HG03066 (cell line): ENCODE data around the gene ME1.

Source experiments
- ATAC-seq: cut with Tn5 transposase; IDR thresholded peaks from one replicate; pipeline ENCODE4 v1.9.1; 2021; ENCODE audit warnings: low read depth; ENCODE audit not compliant: unreplicated experiment

ME1 gene

GRCh38 chr6:83433177-83433576, 2.3 kb upstream of the ME1 start:
- no peak for ATAC-seq

DNA sequence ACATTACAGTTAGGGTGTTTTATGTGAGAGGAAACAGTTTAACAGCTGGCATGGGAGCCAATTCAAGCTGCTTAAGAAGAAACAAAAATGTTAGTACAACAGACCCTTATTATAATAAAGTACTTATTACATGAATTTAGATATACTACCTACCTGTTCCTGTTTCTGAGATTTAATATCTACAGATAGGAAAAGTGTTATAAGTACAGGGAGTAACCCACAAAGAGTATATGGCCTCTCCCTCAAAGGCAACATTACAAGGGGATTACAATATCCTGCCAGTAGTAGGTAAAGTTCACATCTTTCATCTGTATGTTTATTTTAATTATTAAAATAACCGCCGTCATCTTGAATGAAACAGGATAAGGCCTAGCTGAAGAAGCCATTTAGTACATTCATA, 1.8 kb upstream of the ME1 start:
- no peak for ATAC-seq

- ATAC-seq, result no peak
Observed at GRCh38 chr6:83431545-83432155, 799 bp upstream of the ME1 start.

GRCh38 chr6:83429857-83430610, 817 bp downstream of the ME1 start:
- ATAC-seq, result peak; percentile 9

- no peak for ATAC-seq
Observed at GRCh38 chr6:83429269-83429668, 1.6 kb downstream of the ME1 start.

DNA sequence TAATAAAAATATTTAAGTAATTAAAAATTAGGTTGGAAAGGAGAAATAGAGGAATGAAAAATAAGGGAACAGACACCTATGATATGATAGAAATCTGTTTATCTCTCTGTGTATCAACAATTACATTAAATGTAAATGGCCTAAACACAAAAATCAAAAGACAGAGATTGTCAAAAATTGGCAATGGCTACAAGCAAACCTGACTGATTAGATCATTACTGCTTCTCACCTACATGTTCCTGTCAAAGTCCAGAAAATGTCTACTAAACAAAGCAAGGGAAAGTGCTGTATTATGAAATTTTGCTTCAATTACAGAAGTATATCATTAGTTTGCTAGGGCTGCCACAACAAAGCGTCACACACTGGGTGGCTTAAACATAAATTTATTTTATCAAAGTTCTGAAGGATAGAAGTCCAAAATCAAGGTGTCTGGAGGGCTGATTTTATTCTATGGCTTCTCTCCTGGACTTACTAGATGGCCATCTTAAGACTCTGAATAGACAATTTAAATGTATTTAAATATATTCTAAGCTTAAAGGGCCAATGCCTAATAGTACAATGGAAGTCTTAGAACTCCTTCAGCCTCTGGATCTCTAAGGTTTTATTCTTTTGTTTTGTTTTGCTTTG, 6.3 kb downstream of the ME1 start:
- ATAC-seq, result no peak

GRCh38 chr6:83417880-83418663, 12.8 kb downstream of the ME1 start:
- no peak for ATAC-seq

DNA sequence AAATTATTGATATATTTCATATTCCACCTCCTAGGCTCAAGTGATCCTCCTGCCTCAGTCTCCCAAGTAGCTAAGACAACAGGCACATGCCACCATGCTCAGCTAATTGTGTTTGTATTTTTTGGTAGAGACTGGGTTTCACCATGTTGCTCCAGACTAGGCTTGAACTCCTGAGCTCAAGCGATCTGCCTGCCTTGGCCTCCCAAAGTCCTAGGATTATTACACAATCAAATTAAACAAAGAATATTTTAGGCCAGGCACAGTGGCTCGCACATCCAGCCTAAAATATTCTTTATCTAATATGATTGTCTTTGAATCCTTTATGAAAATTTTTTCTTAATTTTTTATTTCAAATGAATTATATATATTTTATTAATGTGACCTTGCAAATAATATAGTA, 17.8 kb downstream of the ME1 start:
- no peak for ATAC-seq

- ATAC-seq, result no peak
Observed at GRCh38 chr6:83411731-83412130, 19.1 kb downstream of the ME1 start.

- ATAC-seq, result no peak
Observed at GRCh38 chr6:83403191-83403590, 27.7 kb downstream of the ME1 start.

DNA sequence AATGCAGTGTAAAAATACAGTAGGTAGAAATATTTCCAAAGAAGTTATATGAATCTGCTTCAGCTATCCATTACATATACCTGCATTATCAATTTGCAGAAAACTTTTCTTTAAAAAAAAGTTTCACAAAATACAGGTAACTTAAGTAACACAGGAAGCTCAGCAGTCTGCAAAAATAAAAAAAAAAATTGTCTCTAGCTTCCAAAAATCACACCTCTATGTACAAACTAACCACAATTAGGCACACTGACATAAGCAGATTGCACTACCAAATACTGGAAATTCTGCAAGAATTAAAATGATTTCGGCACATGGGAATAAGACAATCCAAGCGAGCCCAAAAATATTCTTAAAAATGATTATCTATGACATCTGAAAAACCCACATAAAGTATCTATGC, 41.2 kb downstream of the ME1 start:
- no peak for ATAC-seq

DNA sequence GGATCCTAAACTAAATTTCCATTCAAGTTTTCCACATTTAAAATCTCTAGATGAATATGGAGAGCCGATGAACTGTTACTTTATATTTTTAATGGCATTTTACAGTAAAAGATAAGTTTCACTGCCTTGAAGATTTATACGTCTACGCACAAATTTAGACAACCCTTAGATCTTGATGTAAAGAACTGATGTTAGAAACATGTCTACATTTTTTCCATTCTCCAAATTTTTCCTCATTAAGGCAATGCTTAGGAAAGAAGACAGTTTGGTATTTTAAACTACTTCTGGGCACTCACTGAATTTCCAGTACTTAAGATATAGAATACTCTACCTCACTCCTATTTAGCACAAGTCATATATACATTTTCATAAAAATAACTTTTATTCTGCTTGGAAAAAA, 45.4 kb downstream of the ME1 start:
- no peak for ATAC-seq

DNA sequence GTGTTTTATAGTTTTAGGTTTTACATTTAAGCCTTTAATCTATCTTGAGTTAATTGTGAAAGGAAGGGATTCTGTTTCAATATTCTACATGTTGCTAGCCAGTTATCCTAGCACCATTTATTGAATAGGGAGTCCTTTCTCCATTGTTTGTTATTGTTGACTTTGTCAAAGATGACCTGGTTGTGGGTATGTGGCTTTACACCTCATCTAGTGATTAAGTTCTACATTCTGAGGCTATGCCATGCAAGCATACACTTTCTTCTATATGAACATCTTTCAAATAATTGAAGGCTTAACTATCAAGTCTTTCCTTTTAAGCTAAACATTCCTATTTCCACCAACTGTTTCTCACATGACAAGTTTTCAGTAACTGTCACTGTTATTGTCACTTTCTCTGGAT, 46.1 kb downstream of the ME1 start:
- no peak for ATAC-seq

DNA sequence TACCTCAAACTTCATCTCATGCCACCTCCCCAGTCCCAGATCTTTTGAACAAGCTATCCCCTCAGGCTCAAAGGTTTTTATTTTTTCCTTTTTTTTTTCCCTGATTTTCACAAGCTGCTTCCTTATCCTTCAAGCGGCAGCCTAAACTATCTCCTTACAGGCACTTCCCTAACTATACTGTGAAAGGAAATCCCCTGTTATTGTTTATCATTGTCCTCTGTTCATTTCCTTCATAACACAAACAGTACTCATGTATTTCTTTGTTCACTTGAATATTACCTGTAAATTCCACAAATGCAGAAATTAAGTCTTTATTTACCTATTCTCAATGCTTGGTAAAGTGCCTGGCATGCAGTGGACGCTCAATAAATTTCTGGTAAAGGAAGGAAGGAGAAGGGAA, 48.9 kb downstream of the ME1 start:
- ATAC-seq, result no peak

DNA sequence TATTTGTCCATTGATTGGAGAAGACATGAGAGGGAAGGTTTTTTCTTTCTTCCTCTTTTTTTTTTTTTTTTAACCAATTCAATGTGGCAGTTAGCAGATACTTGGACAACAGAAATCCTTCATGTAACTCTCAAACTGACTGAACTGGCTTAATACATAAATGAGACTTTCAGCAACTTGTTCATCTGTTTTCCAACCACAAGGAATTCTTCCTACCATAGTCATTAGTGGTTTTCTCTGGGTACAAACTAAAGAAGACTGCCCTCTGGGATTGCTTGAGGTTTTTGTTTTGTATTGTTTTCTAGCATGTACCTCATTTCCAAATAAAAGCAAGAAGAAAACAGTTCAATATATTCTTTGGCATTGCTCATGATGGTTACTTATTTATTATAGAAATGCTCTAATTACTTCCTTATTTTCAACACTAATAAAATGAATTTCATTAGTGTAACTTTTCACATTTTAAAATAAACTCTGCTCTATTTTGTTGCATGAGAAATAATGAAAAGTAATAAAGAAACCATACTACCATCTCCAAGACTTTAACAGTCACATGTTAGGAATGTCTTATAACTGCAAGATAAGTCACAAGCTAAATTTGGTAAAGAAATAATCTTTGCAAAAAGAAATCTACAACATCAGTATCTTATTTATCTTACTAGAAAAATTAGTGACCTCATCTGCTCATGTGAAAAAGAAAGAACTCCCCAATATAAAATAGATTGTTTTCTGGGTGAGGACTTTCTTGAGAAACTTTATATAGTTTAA, 52.0 kb downstream of the ME1 start:
- no peak for ATAC-seq

DNA sequence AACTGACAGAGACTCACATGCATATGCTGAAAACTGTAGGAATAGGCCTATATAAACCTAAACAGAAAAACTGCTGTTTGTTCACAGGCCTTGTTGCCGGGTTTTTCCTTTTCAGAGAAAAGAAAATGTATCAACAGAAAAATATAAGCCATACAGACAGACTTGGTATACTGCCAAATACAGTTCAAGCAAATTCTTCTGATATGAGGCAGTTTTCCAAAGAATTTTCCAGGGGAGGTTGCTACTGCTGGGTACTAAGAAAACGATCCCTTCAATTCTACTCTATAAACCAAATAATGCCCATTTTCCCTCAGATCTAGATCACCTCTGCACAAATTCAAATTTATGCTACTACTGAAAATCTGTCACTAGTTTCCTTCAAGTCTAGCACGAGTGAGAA, 59.4 kb downstream of the ME1 start:
- no peak for ATAC-seq

GRCh38 chr6:83370567-83370966, 60.3 kb downstream of the ME1 start:
- ATAC-seq, result no peak

- no peak for ATAC-seq
Observed at GRCh38 chr6:83369692-83370091, 61.2 kb downstream of the ME1 start.

DNA sequence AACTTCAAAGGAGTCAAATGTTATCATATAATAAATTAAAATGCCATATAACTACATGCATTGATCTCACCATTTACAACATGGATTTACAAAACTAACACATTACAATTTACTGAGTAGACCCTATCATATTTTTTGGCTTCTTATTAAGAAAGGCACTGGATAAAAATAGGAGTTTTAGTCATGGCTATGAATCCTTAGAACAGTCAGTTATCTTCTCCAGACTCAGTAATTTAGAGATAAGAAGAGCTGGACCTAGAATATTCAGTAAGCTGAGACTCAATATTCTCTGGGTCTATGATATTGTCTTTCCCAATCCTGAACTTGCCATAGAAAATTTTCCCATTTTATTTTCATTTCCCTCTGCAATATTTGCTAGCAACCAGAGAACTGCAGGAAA, 62.3 kb downstream of the ME1 start:
- ATAC-seq, result no peak

GRCh38 chr6:83367104-83367503, 63.7 kb downstream of the ME1 start:
- no peak for ATAC-seq

DNA sequence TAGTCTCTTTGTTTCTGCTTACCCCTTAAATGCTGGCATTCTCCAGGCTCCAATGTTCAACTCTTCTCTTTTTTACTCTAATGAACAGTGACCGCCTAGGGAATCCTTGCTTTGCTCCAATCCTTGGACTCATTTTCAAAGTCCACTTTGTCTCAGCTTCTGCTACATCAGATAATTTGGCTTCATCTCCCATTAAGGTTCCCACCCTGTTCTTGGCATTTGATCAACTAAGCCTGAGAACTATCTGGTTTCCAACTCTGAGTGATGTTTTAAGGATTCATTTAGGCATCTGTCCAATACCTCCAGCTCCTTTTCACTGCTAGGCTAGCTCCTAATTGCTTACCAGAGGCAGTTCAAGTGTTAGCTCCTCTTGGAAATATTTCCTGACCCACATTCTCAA, 64.9 kb downstream of the ME1 start:
- no peak for ATAC-seq
